PC-9 (cell line): ENCODE measurements around the gene TAPBPL. TPM values are rescaled to one million over a fixed set of nuclear protein-coding genes. Genes with fewer than 3 reads are reported as not detected.

Experiments
- BruUV-seq: library from RNA; stranded (reverse); fragments of 400-500 nt; replicated peaks from 2 replicates; lab custom pipeline; 2021; lab: Mats Ljungman, UMichigan
- CTCF ChIA-PET: fragments of 300-600 bp; sonication (Branson Sonifier 250); formaldehyde crosslinking; loops from one replicate; lab custom pipeline; 2022; ENCODE audit warnings: antibody characterized with exemption; lab: Charles Lee
- POLR2A ChIA-PET: fragments of 300-600 bp; sonication (Branson Sonifier 250); formaldehyde crosslinking; loops from one replicate; lab custom pipeline; 2022; ENCODE audit warnings: antibody characterized with exemption; ENCODE audit not compliant: unreplicated experiment; lab: Charles Lee
- DNase-seq, 2 experiments: peaks; one replicate each; pipeline versions ENCODE4 v3.0.0 to v3.0.0-alpha.2; 2015 to 2022; ENCODE audit warnings: mixed read lengths in 1 of 2
- H2AFZ ChIP-seq: fragments of 200-600 bp; sonication (generic); 2 replicates; pipeline ENCODE4 v1.8.1; 2017; ENCODE audit warnings: antibody characterized with exemption
- H3F3A ChIP-seq: fragments of 200-600 bp; sonication (generic); 2 replicates; pipeline ENCODE4 v1.8.1; 2017; ENCODE audit warnings: antibody characterized with exemption, mild to moderate bottlenecking, low read depth; ENCODE audit not compliant: insufficient read depth
- H3K27ac ChIP-seq: fragments of 200-600 bp; sonication (generic); 2 replicates; pipeline ENCODE4 v1.6.1; 2016; ENCODE audit warnings: mixed run types
- H3K27me3 ChIP-seq: fragments of 200-600 bp; sonication (generic); 2 replicates; pipeline ENCODE4 v1.6.1; 2016; ENCODE audit warnings: low read depth, mixed run types; ENCODE audit not compliant: insufficient read depth
- H3K36me3 ChIP-seq: fragments of 200-600 bp; sonication (generic); 2 replicates; pipeline ENCODE4 v1.6.1; 2016; ENCODE audit warnings: low read depth, mixed run types
- H3K4me1 ChIP-seq: fragments of 200-600 bp; sonication (generic); replicated peaks from 2 replicates; pipeline ENCODE4 v1.6.1; 2016; ENCODE audit warnings: mixed run types; ENCODE audit not compliant: insufficient read depth
- H3K4me2 ChIP-seq: fragments of 200-600 bp; sonication (generic); 2 replicates; pipeline ENCODE4 v1.6.1; 2017; ENCODE audit warnings: mixed run types
- H3K4me3 ChIP-seq: fragments of 200-600 bp; sonication (generic); 2 replicates; pipeline ENCODE4 v1.6.1; 2016; ENCODE audit warnings: mixed run types
- H3K79me2 ChIP-seq: fragments of 200-600 bp; sonication (generic); 2 replicates; pipeline ENCODE4 v1.6.1; 2017; ENCODE audit warnings: low read depth, mixed run types
- H3K9me2 ChIP-seq: fragments of 200-600 bp; sonication (generic); 2 replicates; pipeline ENCODE4 v1.8.1; 2017; ENCODE audit warnings: mild to moderate bottlenecking; ENCODE audit not compliant: insufficient read depth
- H3K9me3 ChIP-seq: fragments of 200-600 bp; sonication (generic); 2 replicates; pipeline ENCODE4 v1.8.1; 2016; ENCODE audit warnings: low read depth; ENCODE audit not compliant: insufficient read depth
- H4K20me1 ChIP-seq: fragments of 200-600 bp; sonication (generic); 2 replicates; pipeline ENCODE4 v1.8.1; 2017; ENCODE audit not compliant: insufficient read depth
- EZH2 ChIP-seq: fragments of 200-600 bp; sonication (generic); IDR thresholded peaks from 2 replicates; pipeline ENCODE4 v1.8.0; 2017; ENCODE audit warnings: antibody characterized with exemption, low read depth
- intact Hi-C: fragments of 100-400 bp; cut with micrococcal nuclease; formaldehyde crosslinking; loops from one replicate; pipeline ENCODE4 v1.10.0; 2022; ENCODE audit not compliant: unreplicated experiment
- total RNA-seq: library from RNA; stranded (reverse); gene quantifications from 2 replicates; pipeline ENCODE4 v1.2.3, GENCODE V29; 2021
- TF ChIP-seq, protein P1 (sequence below): fragments of 200-600 bp; sonication (generic); conservative IDR thresholded peaks from 2 replicates; pipeline ENCODE4 v1.6.1; 2017; ENCODE audit warnings: mixed run types, antibody characterized with exemption, mild to moderate bottlenecking, moderate library complexity

The TAPBPL gene
- total RNA-seq, 1 experiment from 2014 or later, result 26.0 TPM

- intact Hi-C loops, result no loop called here
- Histone ChIP-seq H3K4me3 (no peak overlapping the region), H4K20me1 (no peaks in the 10 kb centered on the region), H3K27ac (no peak overlapping the region), H2AFZ (no peak overlapping the region), H3K4me2 (no peak overlapping the region), H3K4me1 (peaks cover 32% of the 10 kb centered on the region), H3F3A (peaks cover 41% of the 10 kb centered on the region), H3K27me3 (no peaks in the 10 kb centered on the region), H3K9me3 (no peaks in the 10 kb centered on the region), H3K79me2 (no peaks in the 10 kb centered on the region), H3K9me2 (no peaks in the 10 kb centered on the region), H3K36me3 (no peaks in the 10 kb centered on the region)
- ChIA-PET CTCF (no interaction called here), POLR2A (no interaction called here)
- TF ChIP-seq, protein P1, sequence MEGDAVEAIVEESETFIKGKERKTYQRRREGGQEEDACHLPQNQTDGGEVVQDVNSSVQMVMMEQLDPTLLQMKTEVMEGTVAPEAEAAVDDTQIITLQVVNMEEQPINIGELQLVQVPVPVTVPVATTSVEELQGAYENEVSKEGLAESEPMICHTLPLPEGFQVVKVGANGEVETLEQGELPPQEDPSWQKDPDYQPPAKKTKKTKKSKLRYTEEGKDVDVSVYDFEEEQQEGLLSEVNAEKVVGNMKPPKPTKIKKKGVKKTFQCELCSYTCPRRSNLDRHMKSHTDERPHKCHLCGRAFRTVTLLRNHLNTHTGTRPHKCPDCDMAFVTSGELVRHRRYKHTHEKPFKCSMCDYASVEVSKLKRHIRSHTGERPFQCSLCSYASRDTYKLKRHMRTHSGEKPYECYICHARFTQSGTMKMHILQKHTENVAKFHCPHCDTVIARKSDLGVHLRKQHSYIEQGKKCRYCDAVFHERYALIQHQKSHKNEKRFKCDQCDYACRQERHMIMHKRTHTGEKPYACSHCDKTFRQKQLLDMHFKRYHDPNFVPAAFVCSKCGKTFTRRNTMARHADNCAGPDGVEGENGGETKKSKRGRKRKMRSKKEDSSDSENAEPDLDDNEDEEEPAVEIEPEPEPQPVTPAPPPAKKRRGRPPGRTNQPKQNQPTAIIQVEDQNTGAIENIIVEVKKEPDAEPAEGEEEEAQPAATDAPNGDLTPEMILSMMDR, result no peak
- no peak for TF ChIP-seq EZH2
- no TSS peak for BruUV-seq
- no peak for DNase-seq
Observed at GRCh38 chr12:6428326-6428725, 23.5 kb upstream of the TAPBPL start.

GRCh38 chr12:6430124-6430989, 21.5 kb upstream of the TAPBPL start:
- H3F3A ChIP-seq, result peaks cover 41% of the 10 kb centered on the region
- H2AFZ ChIP-seq, result peak overlapping the region; percentile 89
- intact Hi-C loops, result loop anchor here (1.0 to 5.0 kb wide), 6 partner anchors 21 to 257 kb away; partner anchors contain the start of genes MRPL51 and ZNF384
- H4K20me1 ChIP-seq, result no peaks in the 10 kb centered on the region
- ChIA-PET CTCF (no interaction called here), POLR2A (no interaction called here)
- peak overlapping the region; percentile 98 for H3K27ac ChIP-seq
- DNase-seq, result peak; percentile 97 to 98
- no peaks in the 10 kb centered on the region for H3K36me3 ChIP-seq
- TF ChIP-seq, protein P1, result no peak
- no peak for TF ChIP-seq EZH2
- peak overlapping the region; percentile 75 for H3K4me2 ChIP-seq
- BruUV-seq, result TSS peak; percentile 100
- H3K9me3 ChIP-seq, result no peaks in the 10 kb centered on the region
- H3K4me1 ChIP-seq, result peaks cover 29% of the 10 kb centered on the region
- no peaks in the 10 kb centered on the region for H3K79me2 ChIP-seq
- H3K9me2 ChIP-seq, result no peaks in the 10 kb centered on the region
- H3K4me3 ChIP-seq, result peak overlapping the region; percentile 37
- no peaks in the 10 kb centered on the region for H3K27me3 ChIP-seq

- H3K9me3 ChIP-seq, result no peaks in the 10 kb centered on the region
- no peaks in the 10 kb centered on the region for H3K79me2 ChIP-seq
- H2AFZ ChIP-seq, result no peak overlapping the region; the same call in 1 of the 2 replicates
- H3K9me2 ChIP-seq, result no peaks in the 10 kb centered on the region
- H3K4me1 ChIP-seq, result peaks cover 29% of the 10 kb centered on the region
- no peak for DNase-seq
- H3K27ac ChIP-seq, result no peak overlapping the region
- POLR2A ChIA-PET, result no interaction called here
- no TSS peak for BruUV-seq
- no peak overlapping the region for H3K4me3 ChIP-seq
- H4K20me1 ChIP-seq, result no peaks in the 10 kb centered on the region
- H3K4me2 ChIP-seq, result no peak overlapping the region
- TF ChIP-seq, protein P1, result no peak
- no peak for TF ChIP-seq EZH2
- intact Hi-C loops, result loop anchor here (5.0 kb wide), 1 partner anchor 254 kb away; the partner anchor contains the start of gene ZNF384
- peaks cover 41% of the 10 kb centered on the region for H3F3A ChIP-seq
- H3K36me3 ChIP-seq, result no peaks in the 10 kb centered on the region
- CTCF ChIA-PET, result no interaction called here
- no peaks in the 10 kb centered on the region for H3K27me3 ChIP-seq
Observed at GRCh38 chr12:6432991-6433390, 18.9 kb upstream of the TAPBPL start.
